ENCODE results near the gene ORC3. TPM values are rescaled to one million over a fixed set of nuclear protein-coding genes. Genes with fewer than 3 reads are reported as not detected.

ORC3 gene
- total and polyA plus RNA-seq, 2 of the 4 experiments (the other 2 are of a cell fraction), result 22.3 to 30.6 TPM

DNA sequence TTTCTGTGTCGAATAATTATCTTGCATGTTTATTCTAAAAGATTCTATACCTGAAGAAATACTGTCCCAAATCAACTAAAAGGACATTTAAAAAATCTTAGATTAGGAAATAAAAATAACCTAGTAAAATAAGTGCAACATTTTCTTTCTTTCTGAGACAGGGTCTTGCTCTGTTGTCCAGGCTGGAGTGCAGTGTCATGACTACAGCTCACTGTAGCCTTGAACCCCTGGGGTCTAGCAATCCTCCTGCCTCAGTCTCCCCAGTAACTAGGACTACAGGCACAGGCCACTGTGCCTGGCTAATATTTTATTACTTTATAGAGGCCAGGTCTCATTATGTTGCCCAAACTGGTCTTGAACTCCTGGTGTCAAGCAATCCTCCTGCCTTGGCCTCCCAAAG lies 48.9 kb upstream of the ORC3 start:
- peaks cover 40% of the 10 kb centered on the region for H3K36me3 ChIP-seq (ENCODE audit: control insufficient read depth, insufficient read depth, low read length)
- dilution Hi-C loops (cut with HindIII; ENCODE audit: low sequenced_read_pairs, unreplicated experiment), result no loop called here
- no peaks in the 10 kb centered on the region; the same call in 1 of the 2 replicates for H4K20me1 ChIP-seq (ENCODE audit: insufficient read depth, low read length)
- peaks cover 6% of the 10 kb centered on the region; the same call in 1 of the 2 replicates for H3K9me1 ChIP-seq (ENCODE audit: insufficient read depth, low read length)
- H3K4ac ChIP-seq (ENCODE audit: low read depth, low read length), result no peak overlapping the region
- H2BK20ac ChIP-seq (ENCODE audit: low read depth, low read length), result no peak overlapping the region
- peaks cover 13 to 14% of the 10 kb centered on the region in 2 experiments for H3K79me1 ChIP-seq (ENCODE audit: low read depth in 1 of 2, low read length in 2 of 2)
- no peak overlapping the region for H3K18ac ChIP-seq (ENCODE audit: low read depth, low read length)
- no peak overlapping the region for H3K9ac ChIP-seq (ENCODE audit: low read depth, low read length)
- no peak overlapping the region for H2AFZ ChIP-seq (replicated peaks; ENCODE audit: low read length, poor library complexity)
- H3K27ac ChIP-seq (ENCODE audit: insufficient read depth, low read length), result no peak overlapping the region
- H3K4me3 ChIP-seq (ENCODE audit: insufficient read depth, low read depth, low read length), result no peak overlapping the region
- no peak overlapping the region for H3K4me2 ChIP-seq (ENCODE audit: low read depth, low read length)
- no peak overlapping the region for H3K56ac ChIP-seq (ENCODE audit: extremely low read depth, insufficient read depth, low read length)
- no peak overlapping the region for H2BK120ac ChIP-seq (ENCODE audit: low read depth, low read length)
- no peak overlapping the region for H2AK5ac ChIP-seq (ENCODE audit: low read depth, low read length)
- H2BK5ac ChIP-seq (ENCODE audit: low read depth, low read length, poor library complexity, severe bottlenecking), result no peak overlapping the region
- CTCF ChIA-PET, result no interaction called here
- H2BK15ac ChIP-seq (ENCODE audit: low read depth, low read length), result no peak overlapping the region
- DNase-seq (no peak), ATAC-seq (ENCODE audit: low read depth) (no peak)
- WGBS, 2 experiments (ENCODE audit: extremely low coverage in 2 of 2, insufficient read length in 1 of 2), result no CpG with 5 or more reads among the region's 1 CpG
- no peaks in the 10 kb centered on the region; the same call in none of the 2 replicates for H3K4me1 ChIP-seq (ENCODE audit: control insufficient read depth, insufficient read depth, low read length)
- H3K9me3 ChIP-seq (ENCODE audit: control insufficient read depth, insufficient read depth, low read length), result peaks cover 2% of the 10 kb centered on the region
- H3K27me3 ChIP-seq (ENCODE audit: control insufficient read depth, insufficient read depth, low read length), result no peaks in the 10 kb centered on the region
- H4K91ac ChIP-seq (ENCODE audit: insufficient read depth, low read depth, low read length), result no peak overlapping the region
- no peak overlapping the region for H4K5ac ChIP-seq (ENCODE audit: low read depth, low read length)
- H3K23ac ChIP-seq (ENCODE audit: low read depth, low read length), result no peak overlapping the region
- no peak overlapping the region for H4K8ac ChIP-seq (ENCODE audit: low read depth in 2 of 2, low read length in 2 of 2)
- H2AK9ac ChIP-seq (replicated peaks; ENCODE audit: low read depth, low read length, poor library complexity), result no peak overlapping the region
- intact Hi-C loops (cut with micrococcal nuclease), result no loop called here
- in situ Hi-C loops (cut with MboI; ENCODE audit: low sequenced_read_pairs), result no loop called here
- no TSS peak for BruUV-seq (replicated peaks)
- POLR2A ChIA-PET (ENCODE audit: unreplicated experiment), result no interaction called here
- TF ChIP-seq POLR2A (IDR thresholded peaks at IDR 0.05; ENCODE audit: low read depth, low read length) (no peak), MXI1 (IDR thresholded peaks at IDR 0.05; ENCODE audit: borderline replicate concordance, low read depth, low read length) (no peak), SMC3 (IDR thresholded peaks at IDR 0.05; ENCODE audit: low read depth, low read length) (no peak), CEBPB (IDR thresholded peaks at IDR 0.05; ENCODE audit: low read depth, low read length) (no peak), MAZ (IDR thresholded peaks at IDR 0.05; ENCODE audit: borderline replicate concordance, low read depth, low read length) (no peak), NFE2L2 (IDR thresholded peaks at IDR 0.05; ENCODE audit: low read depth, low read length) (no peak), RCOR1 (IDR thresholded peaks at IDR 0.05; ENCODE audit: insufficient replicate concordance, low read length) (no peak), RAD21 (IDR thresholded peaks at IDR 0.05; ENCODE audit: low read length) (no peak), BHLHE40 (IDR thresholded peaks at IDR 0.05; ENCODE audit: low read depth, low read length) (no peak), RFX5 (IDR thresholded peaks at IDR 0.05; ENCODE audit: low read depth, low read length) (no peak)
- TF ChIP-seq, protein P1, sequence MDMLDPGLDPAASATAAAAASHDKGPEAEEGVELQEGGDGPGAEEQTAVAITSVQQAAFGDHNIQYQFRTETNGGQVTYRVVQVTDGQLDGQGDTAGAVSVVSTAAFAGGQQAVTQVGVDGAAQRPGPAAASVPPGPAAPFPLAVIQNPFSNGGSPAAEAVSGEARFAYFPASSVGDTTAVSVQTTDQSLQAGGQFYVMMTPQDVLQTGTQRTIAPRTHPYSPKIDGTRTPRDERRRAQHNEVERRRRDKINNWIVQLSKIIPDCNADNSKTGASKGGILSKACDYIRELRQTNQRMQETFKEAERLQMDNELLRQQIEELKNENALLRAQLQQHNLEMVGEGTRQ (IDR thresholded peaks at IDR 0.05; ENCODE audit: low read depth, low read length), result no peak
- TF ChIP-seq, protein P2, sequence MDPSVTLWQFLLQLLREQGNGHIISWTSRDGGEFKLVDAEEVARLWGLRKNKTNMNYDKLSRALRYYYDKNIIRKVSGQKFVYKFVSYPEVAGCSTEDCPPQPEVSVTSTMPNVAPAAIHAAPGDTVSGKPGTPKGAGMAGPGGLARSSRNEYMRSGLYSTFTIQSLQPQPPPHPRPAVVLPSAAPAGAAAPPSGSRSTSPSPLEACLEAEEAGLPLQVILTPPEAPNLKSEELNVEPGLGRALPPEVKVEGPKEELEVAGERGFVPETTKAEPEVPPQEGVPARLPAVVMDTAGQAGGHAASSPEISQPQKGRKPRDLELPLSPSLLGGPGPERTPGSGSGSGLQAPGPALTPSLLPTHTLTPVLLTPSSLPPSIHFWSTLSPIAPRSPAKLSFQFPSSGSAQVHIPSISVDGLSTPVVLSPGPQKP (IDR thresholded peaks at IDR 0.05; ENCODE audit: borderline replicate concordance, low read depth, low read length), result no peak
- no peak overlapping the region for H3K14ac ChIP-seq (replicated peaks; ENCODE audit: low read depth, low read length)

All from IMR-90 (cell line).